Keratinocyte (primary cell): ENCODE measurements around the gene KCNN3. TPM values are rescaled to one million over a fixed set of nuclear protein-coding genes. Genes with fewer than 3 reads are reported as not detected.

Experiments used
- DNase-seq: peaks from one replicate; pipeline ENCODE4 v3.0.0-alpha.2; 2011; ENCODE audit warnings: low read depth, missing footprints, low spot score
- FAIRE-seq: peaks from 2 replicates; lab custom pipeline; 2011; peaks lifted over from hg19 to GRCh38; lab: Jason Lieb, UNC
- H2AFZ ChIP-seq: 2 replicates; pipeline ENCODE4 v1.6.0; 2012; ENCODE audit warnings: low read length, control low read depth, inconsistent platforms; ENCODE audit not compliant: control insufficient read depth
- H3K27ac ChIP-seq: 2 replicates; pipeline ENCODE4 v1.5.1; 2011; ENCODE audit warnings: low read length; ENCODE audit not compliant: control insufficient read depth, insufficient read depth
- H3K27me3 ChIP-seq: 3 replicates; pipeline ENCODE4 v1.6.0; 2011; ENCODE audit warnings: low read length; ENCODE audit not compliant: control insufficient read depth, insufficient read depth; ENCODE audit errors: extremely low read depth
- H3K36me3 ChIP-seq, 2 experiments: 2 replicates in 1 of 2; 3 replicates in 1 of 2; pipeline ENCODE4 v1.5.1; 2011; ENCODE audit warnings: low read length in 2 of 2, mild to moderate bottlenecking in 1 of 2; ENCODE audit not compliant: control insufficient read depth in 2 of 2, insufficient read depth in 2 of 2; ENCODE audit errors: extremely low read depth in 1 of 2
- H3K4me1 ChIP-seq: 3 replicates; pipeline ENCODE4 v1.5.1; 2011; ENCODE audit warnings: low read length; ENCODE audit not compliant: control insufficient read depth, insufficient read depth; ENCODE audit errors: extremely low read depth
- H3K4me2 ChIP-seq: 3 replicates; pipeline ENCODE4 v1.6.0; 2011; ENCODE audit warnings: low read depth, low read length; ENCODE audit not compliant: control insufficient read depth, insufficient read depth; ENCODE audit errors: extremely low read depth
- H3K4me3 ChIP-seq, 3 experiments: fragments of 200-600 bp in 1 of 3; sonication (generic) in 1 of 3; 2 replicates in 2 of 3; 3 replicates in 1 of 3; pipeline ENCODE4 v1.5.1; 2011 to 2016; ENCODE audit warnings: low read length in 3 of 3, mild to moderate bottlenecking in 3 of 3, control low read depth in 2 of 3, inconsistent platforms in 1 of 3, low read depth in 1 of 3, mixed read lengths in 1 of 3, mixed run types in 1 of 3, moderate library complexity in 1 of 3; ENCODE audit not compliant: control insufficient read depth in 2 of 3, insufficient read depth in 2 of 3; ENCODE audit errors: extremely low read depth in 1 of 3
- H3K79me2 ChIP-seq: 2 replicates; pipeline ENCODE4 v1.6.0; 2012; ENCODE audit warnings: low read length; ENCODE audit not compliant: control insufficient read depth, insufficient read depth
- H3K9ac ChIP-seq: 3 replicates; pipeline ENCODE4 v1.6.0; 2011; ENCODE audit warnings: low read length; ENCODE audit not compliant: control insufficient read depth, insufficient read depth; ENCODE audit errors: extremely low read depth
- H3K9me1 ChIP-seq: 3 replicates; pipeline ENCODE4 v1.6.0; 2011; ENCODE audit warnings: low read length; ENCODE audit not compliant: control insufficient read depth, insufficient read depth; ENCODE audit errors: extremely low read depth
- H3K9me3 ChIP-seq: 2 replicates; pipeline ENCODE4 v1.5.1; 2012; ENCODE audit warnings: low read depth, low read length; ENCODE audit not compliant: control insufficient read depth
- H4K20me1 ChIP-seq: 3 replicates; pipeline ENCODE4 v1.6.0; 2011; ENCODE audit warnings: low read length; ENCODE audit not compliant: control insufficient read depth, insufficient read depth; ENCODE audit errors: extremely low read depth
- EZH2 ChIP-seq: IDR thresholded peaks from one replicate; pipeline ENCODE4 v1.6.1; 2012; ENCODE audit warnings: inconsistent platforms, mild to moderate bottlenecking, low read length, moderate library complexity
- dilution Hi-C: fragments of 300-500 bp; cut with MboI; formaldehyde crosslinking; loops from one replicate; pipeline ENCODE4 v1.7.0; 2020; ENCODE audit warnings: low sequenced_read_pairs; ENCODE audit not compliant: extremely low pct_ligation_motif_present
- polyA plus RNA-seq, 5 experiments: library from polyadenylated mRNA; depleted of rRNA in 3 of 5; stranded (reverse) in 3 of 5; stranded (forward) in 1 of 5; unstranded in 1 of 5; fragments of >200 nt; gene quantifications; 1 replicate in 1 of 5; 2 replicates in 3 of 5; 3 replicates in 1 of 5; pipeline versions ENCODE4 v1.2.1 to v1.2.3, GENCODE V29; 2011 to 2012; ENCODE audit warnings: missing spikeins in 2 of 5, low read depth in 1 of 5, low replicate concordance in 1 of 5
- TF ChIP-seq, protein P1 (sequence below), 3 experiments: IDR thresholded peaks in 1 of 3; conservative IDR thresholded peaks in 1 of 3; optimal IDR thresholded peaks in 1 of 3; 2 replicates in 2 of 3; 3 replicates in 1 of 3; pipeline versions ENCODE3 to v1.5.1; 2011; ENCODE audit warnings: low read length in 3 of 3, mild to moderate bottlenecking in 3 of 3, moderate library complexity in 2 of 3, control low read depth in 1 of 3, inconsistent platforms in 1 of 3; ENCODE audit not compliant: insufficient read depth in 2 of 3; ENCODE audit errors: extremely low read depth in 1 of 3

The KCNN3 gene
- polyA plus RNA-seq, 1 donor (not counting 4 experiments of a cell fraction or from before 2014, with no cell fraction given) = 0.05 TPM

GRCh38 chr1:154819628-154820590 lies 50.2 kb downstream of the KCNN3 start:
- Histone ChIP-seq H3K4me1 (peaks cover 7% of the 10 kb centered on the region), H3K27me3 (no peaks in the 10 kb centered on the region), H3K9me1 (no peaks in the 10 kb centered on the region), H3K36me3 (no peaks in the 10 kb centered on the region), H2AFZ (no peak overlapping the region), H4K20me1 (no peaks in the 10 kb centered on the region), H3K4me2 (no peak overlapping the region), H3K4me3 (no peak overlapping the region), H3K9me3 (no peaks in the 10 kb centered on the region), H3K27ac (no peak overlapping the region), H3K79me2 (no peaks in the 10 kb centered on the region), H3K9ac (no peak overlapping the region)
- no peak for DNase-seq
- FAIRE-seq = no peak
- dilution Hi-C loops = no loop called here
- TF ChIP-seq, protein P1, sequence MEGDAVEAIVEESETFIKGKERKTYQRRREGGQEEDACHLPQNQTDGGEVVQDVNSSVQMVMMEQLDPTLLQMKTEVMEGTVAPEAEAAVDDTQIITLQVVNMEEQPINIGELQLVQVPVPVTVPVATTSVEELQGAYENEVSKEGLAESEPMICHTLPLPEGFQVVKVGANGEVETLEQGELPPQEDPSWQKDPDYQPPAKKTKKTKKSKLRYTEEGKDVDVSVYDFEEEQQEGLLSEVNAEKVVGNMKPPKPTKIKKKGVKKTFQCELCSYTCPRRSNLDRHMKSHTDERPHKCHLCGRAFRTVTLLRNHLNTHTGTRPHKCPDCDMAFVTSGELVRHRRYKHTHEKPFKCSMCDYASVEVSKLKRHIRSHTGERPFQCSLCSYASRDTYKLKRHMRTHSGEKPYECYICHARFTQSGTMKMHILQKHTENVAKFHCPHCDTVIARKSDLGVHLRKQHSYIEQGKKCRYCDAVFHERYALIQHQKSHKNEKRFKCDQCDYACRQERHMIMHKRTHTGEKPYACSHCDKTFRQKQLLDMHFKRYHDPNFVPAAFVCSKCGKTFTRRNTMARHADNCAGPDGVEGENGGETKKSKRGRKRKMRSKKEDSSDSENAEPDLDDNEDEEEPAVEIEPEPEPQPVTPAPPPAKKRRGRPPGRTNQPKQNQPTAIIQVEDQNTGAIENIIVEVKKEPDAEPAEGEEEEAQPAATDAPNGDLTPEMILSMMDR (optimal IDR thresholded peaks at IDR 0.05 in 1 of 3, IDR thresholded peaks at IDR 0.05 in 1 of 3, conservative IDR thresholded peaks at IDR 0.05 in 1 of 3; ENCODE audit: extremely low read depth in 1 of 3, insufficient read depth in 2 of 3, low read length in 3 of 3) = peak; percentile 54 to 59 (median 57)
- TF ChIP-seq EZH2 = no peak

- DNase-seq = no peak
- FAIRE-seq = no peak
- Histone ChIP-seq H3K79me2 (no peaks in the 10 kb centered on the region), H3K9me3 (no peaks in the 10 kb centered on the region), H3K9ac (no peak overlapping the region), H3K4me3 (no peak overlapping the region), H2AFZ (no peak overlapping the region), H3K27me3 (no peaks in the 10 kb centered on the region), H3K9me1 (no peaks in the 10 kb centered on the region), H4K20me1 (no peaks in the 10 kb centered on the region), H3K4me2 (no peak overlapping the region), H3K36me3 (no peaks in the 10 kb centered on the region), H3K4me1 (peaks cover 12% of the 10 kb centered on the region), H3K27ac (no peak overlapping the region)
- no peak for TF ChIP-seq EZH2
- TF ChIP-seq, protein P1 (optimal IDR thresholded peaks at IDR 0.05 in 1 of 3, IDR thresholded peaks at IDR 0.05 in 1 of 3, conservative IDR thresholded peaks at IDR 0.05 in 1 of 3; ENCODE audit: extremely low read depth in 1 of 3, insufficient read depth in 2 of 3, low read length in 3 of 3) = no peak
- dilution Hi-C loops = no loop called here
Observed at GRCh38 chr1:154818911-154819310, 51.2 kb downstream of the KCNN3 start.
